CD14-positive monocyte (primary cell): Measurements from ENCODE around the gene TOP2A. TPM values are rescaled to one million over a fixed set of nuclear protein-coding genes. Genes with fewer than 3 reads are reported as not detected.

Source experiments
- DNase-seq, 3 donors: peaks; one replicate each; pipeline ENCODE4 v3.0.0-alpha.2; 2011 to 2022
- H2AFZ ChIP-seq: 2 replicates; pipeline ENCODE4 v1.6.0; 2012; ENCODE audit warnings: mild to moderate bottlenecking, low read depth, low read length, inconsistent platforms; ENCODE audit not compliant: insufficient read depth, poor library complexity, severe bottlenecking
- H3K27ac ChIP-seq, 2 donors: 1 replicate in 1 of 2; 2 replicates in 1 of 2; pipeline ENCODE4 v1.5.1; 2012 to 2013; ENCODE audit warnings: low read length in 2 of 2, control low read depth in 1 of 2, inconsistent platforms in 1 of 2, low read depth in 1 of 2, mild to moderate bottlenecking in 1 of 2
- H3K27me3 ChIP-seq, 2 donors: one replicate each; pipeline versions ENCODE4 v1.6.0 to v1.6.1; 2011 to 2013; ENCODE audit warnings: low read length in 2 of 2; ENCODE audit not compliant: control insufficient read depth in 2 of 2, insufficient read depth in 2 of 2
- H3K36me3 ChIP-seq, 2 donors: replicated peaks in 1 of 2; 1 replicate in 1 of 2; 2 replicates in 1 of 2; pipeline versions ENCODE4 v1.5.1 to v1.6.1; 2012 to 2013; ENCODE audit warnings: low read length in 2 of 2, control low read depth in 1 of 2, inconsistent platforms in 1 of 2, mild to moderate bottlenecking in 1 of 2; ENCODE audit not compliant: insufficient read depth in 2 of 2, control insufficient read depth in 1 of 2
- H3K4me1 ChIP-seq, 2 donors: 1 replicate in 1 of 2; 2 replicates in 1 of 2; pipeline versions ENCODE4 v1.5.1 to v1.6.1; 2012 to 2013; ENCODE audit warnings: low read length in 2 of 2, control low read depth in 1 of 2, inconsistent platforms in 1 of 2, mild to moderate bottlenecking in 1 of 2, moderate library complexity in 1 of 2; ENCODE audit not compliant: insufficient read depth in 2 of 2, control insufficient read depth in 1 of 2
- H3K4me2 ChIP-seq: replicated peaks from 2 replicates; pipeline ENCODE3; 2012; ENCODE audit warnings: low read length, moderate library complexity, mild to moderate bottlenecking; ENCODE audit not compliant: poor library complexity, severe bottlenecking; ENCODE audit errors: extremely low read depth
- H3K4me3 ChIP-seq, 3 experiments: fragments of 200-600 bp in 1 of 3; sonication (generic) in 1 of 3; replicated peaks in 1 of 3; 1 replicate in 2 of 3; 2 replicates in 1 of 3; pipeline ENCODE4 v1.5.1; 2011 to 2013; ENCODE audit warnings: low read length in 3 of 3, mild to moderate bottlenecking in 3 of 3, control low read depth in 2 of 3, low read depth in 2 of 3, inconsistent platforms in 1 of 3, moderate library complexity in 1 of 3
- H3K79me2 ChIP-seq: 2 replicates; pipeline ENCODE4 v1.6.0; 2012; ENCODE audit warnings: mild to moderate bottlenecking, control low read depth, inconsistent platforms, low read length, moderate library complexity; ENCODE audit not compliant: insufficient read depth
- H3K9ac ChIP-seq: 2 replicates; pipeline ENCODE4 v1.6.0; 2017; ENCODE audit warnings: low read length, mild to moderate bottlenecking; ENCODE audit not compliant: insufficient read depth, poor library complexity, severe bottlenecking
- H3K9me3 ChIP-seq, 2 donors: replicated peaks in 1 of 2; 1 replicate in 1 of 2; 2 replicates in 1 of 2; pipeline versions ENCODE4 v1.5.1 to v1.6.1; 2012 to 2013; ENCODE audit warnings: low read length in 2 of 2, control low read depth in 1 of 2; ENCODE audit not compliant: control insufficient read depth in 1 of 2, insufficient read depth in 1 of 2
- H4K20me1 ChIP-seq: 2 replicates; pipeline ENCODE4 v1.6.0; 2012; ENCODE audit warnings: mild to moderate bottlenecking, low read length, control low read depth, moderate library complexity; ENCODE audit not compliant: insufficient read depth
- H3K27ac Mint-ChIP-seq, 7 donors: one replicate each; pipeline ENCODE4 v1.8.0; 2020; ENCODE audit warnings: mild to moderate bottlenecking in 7 of 7, mixed read lengths in 7 of 7, moderate library complexity in 6 of 7, inconsistent platforms in 2 of 7
- H3K27me3 Mint-ChIP-seq, 3 donors: one replicate each; pipeline ENCODE4 v1.8.0; 2021 to 2022; ENCODE audit warnings: low read depth in 3 of 3, mild to moderate bottlenecking in 3 of 3, mixed read lengths in 3 of 3, moderate library complexity in 3 of 3, inconsistent platforms in 1 of 3
- H3K36me3 Mint-ChIP-seq, 2 donors: one replicate each; pipeline ENCODE4 v1.8.0; 2020; ENCODE audit warnings: mixed read lengths in 2 of 2, inconsistent platforms in 1 of 2, mild to moderate bottlenecking in 1 of 2
- H3K4me1 Mint-ChIP-seq: one replicate; pipeline ENCODE4 v1.8.0; 2020; ENCODE audit warnings: mild to moderate bottlenecking, mixed read lengths
- H3K4me3 Mint-ChIP-seq, 2 donors: one replicate each; pipeline ENCODE4 v1.8.0; 2020; ENCODE audit warnings: mild to moderate bottlenecking in 2 of 2, mixed read lengths in 2 of 2, moderate library complexity in 1 of 2
- H3K9me3 Mint-ChIP-seq, 7 donors: one replicate each; pipeline ENCODE4 v1.8.0; 2020 to 2022; ENCODE audit warnings: mixed read lengths in 7 of 7, mild to moderate bottlenecking in 6 of 7, moderate library complexity in 6 of 7, inconsistent platforms in 2 of 7
- CTCF ChIP-seq: fragments of 200-600 bp; IDR thresholded peaks from one replicate; pipeline ENCODE4 v1.8.0; 2022; ENCODE audit warnings: antibody characterized with exemption, mild to moderate bottlenecking
- WGBS: methylation state at CpG from one replicate; pipeline ENCODE4 v1.1.5; 2013; ENCODE audit warnings: missing lambda C conversion rate; ENCODE audit not compliant: insufficient coverage; 5-methylcytosine and 5-hydroxymethylcytosine counted together
- intact Hi-C, 2 donors: fragments of 100-400 bp; cut with micrococcal nuclease; formaldehyde crosslinking; loops; one replicate each; pipeline versions ENCODE4 v1.15.0 to v1.15.1; 2023
- polyA plus RNA-seq, 3 donors: library from polyadenylated mRNA; depleted of rRNA in 1 of 3; unstranded in 2 of 3; stranded (reverse) in 1 of 3; fragments of 300-500 nt in 2 of 3; fragments of >200 nt in 1 of 3; fragmentation: Illumina TruSeq in 2 of 3; gene quantifications; 1 replicate in 2 of 3; 2 replicates in 1 of 3; pipeline ENCODE4 v1.2.3, GENCODE V29; 2012 to 2021

The TOP2A gene
- polyA plus RNA-seq, 3 donors, result 0.01 to 0.94 (median 0.28) TPM

GRCh38 chr17:40340880-40341807, 76.6 kb downstream of the TOP2A start:
- Histone ChIP-seq H3K9ac (peak overlapping the region; percentile 95), H3K79me2 (peaks cover 97% of the 10 kb centered on the region), H3K4me3 (peak overlapping the region; percentile 66 to 99 (median 90)), H3K9me3 (no peaks in the 10 kb centered on the region), H3K27me3 (no peaks in the 10 kb centered on the region), H3K27ac (peak overlapping the region; percentile 94 to 97), H3K36me3 (peaks cover 7 to 24% of the 10 kb centered on the region in 2 donors), H2AFZ (no peak overlapping the region), H3K4me2 (peak overlapping the region; percentile 90), H4K20me1 (peaks cover 61% of the 10 kb centered on the region), H3K4me1 (peaks cover 81 to 83% of the 10 kb centered on the region in 2 donors)
- TF ChIP-seq CTCF, result peak; percentile 34
- Mint-ChIP-seq H3K4me3 (peak overlapping the region; percentile 84 to 99), H3K9me3 (peaks cover 0 to 4% (median 0%) of the 10 kb centered on the region in 7 donors), H3K4me1 (peaks cover 70% of the 10 kb centered on the region), H3K27me3 (peaks cover 2 to 4% (median 3%) of the 10 kb centered on the region in 3 donors), H3K27ac (peak overlapping the region; percentile 88 to 97 (median 95)), H3K36me3 (peaks cover 45 to 67% of the 10 kb centered on the region in 2 donors)
- under 1% methylated on average over 40 of the region's 55 CpGs for WGBS
- intact Hi-C loops, result loop anchor here in 1 of 2 donors (2.0 to 5.0 kb wide), 2 partner anchors 18 to 34 kb away; partner anchors contain the start of gene RARA
- peak; percentile 97 to 98 (median 98) for DNase-seq

GRCh38 chr17:40340327-40340726, 77.4 kb downstream of the TOP2A start:
- no CpG with 5 or more reads among the region's 1 CpG for WGBS
- Mint-ChIP-seq H3K4me3 (peak overlapping the region; percentile 60 to 99), H3K27me3 (peaks cover 1 to 4% (median 2%) of the 10 kb centered on the region in 3 donors), H3K9me3 (peaks cover 0 to 4% (median 0%) of the 10 kb centered on the region in 7 donors), H3K4me1 (peaks cover 70% of the 10 kb centered on the region), H3K36me3 (peaks cover 43 to 67% of the 10 kb centered on the region in 2 donors), H3K27ac (peak overlapping the region; percentile 88 to 97 (median 95))
- peaks cover 53% of the 10 kb centered on the region for H4K20me1 ChIP-seq
- H3K4me2 ChIP-seq, result peak overlapping the region; percentile 90
- peak overlapping the region; percentile 95 for H3K9ac ChIP-seq
- H3K36me3 ChIP-seq, result peaks cover 7 to 24% of the 10 kb centered on the region in 2 donors
- H3K79me2 ChIP-seq, result peaks cover 97% of the 10 kb centered on the region
- H3K4me1 ChIP-seq, result peaks cover 81 to 83% of the 10 kb centered on the region in 2 donors
- no peaks in the 10 kb centered on the region for H3K27me3 ChIP-seq
- intact Hi-C loops, result loop anchor here in 1 of 2 donors (2.0 to 5.0 kb wide), 2 partner anchors 18 to 33 kb away; partner anchors contain the start of gene RARA
- H2AFZ ChIP-seq, result no peak overlapping the region
- no peak for TF ChIP-seq CTCF
- no peak for DNase-seq
- no peaks in the 10 kb centered on the region for H3K9me3 ChIP-seq
- H3K4me3 ChIP-seq, result peak overlapping the region in 1 of 3 experiments; percentile 99
- peak overlapping the region; percentile 32 to 97 for H3K27ac ChIP-seq
